ACHN (cell line): ENCODE measurements around the gene FCHSD2.
A peak's percentile ranks its signal among the peaks of the same experiment; 100 is the strongest.
"Not testable (repeated sequence)": the region's sequence is repeated elsewhere in the genome, so short reads cannot be mapped to it uniquely, and the experiment has no call there.

Experiments
- DNase-seq: peaks from one replicate; pipeline ENCODE4 v3.0.0-alpha.2; 2015
- in situ Hi-C: cut with HindIII; loops from 2 replicates; pipeline ENCODE4 v1.10.0; 2017; ENCODE audit warnings: low sequenced_read_pairs, low pct_ligation_motif_present, low pct_unique_long_range_greater_than_20kb

The FCHSD2 gene

DNA sequence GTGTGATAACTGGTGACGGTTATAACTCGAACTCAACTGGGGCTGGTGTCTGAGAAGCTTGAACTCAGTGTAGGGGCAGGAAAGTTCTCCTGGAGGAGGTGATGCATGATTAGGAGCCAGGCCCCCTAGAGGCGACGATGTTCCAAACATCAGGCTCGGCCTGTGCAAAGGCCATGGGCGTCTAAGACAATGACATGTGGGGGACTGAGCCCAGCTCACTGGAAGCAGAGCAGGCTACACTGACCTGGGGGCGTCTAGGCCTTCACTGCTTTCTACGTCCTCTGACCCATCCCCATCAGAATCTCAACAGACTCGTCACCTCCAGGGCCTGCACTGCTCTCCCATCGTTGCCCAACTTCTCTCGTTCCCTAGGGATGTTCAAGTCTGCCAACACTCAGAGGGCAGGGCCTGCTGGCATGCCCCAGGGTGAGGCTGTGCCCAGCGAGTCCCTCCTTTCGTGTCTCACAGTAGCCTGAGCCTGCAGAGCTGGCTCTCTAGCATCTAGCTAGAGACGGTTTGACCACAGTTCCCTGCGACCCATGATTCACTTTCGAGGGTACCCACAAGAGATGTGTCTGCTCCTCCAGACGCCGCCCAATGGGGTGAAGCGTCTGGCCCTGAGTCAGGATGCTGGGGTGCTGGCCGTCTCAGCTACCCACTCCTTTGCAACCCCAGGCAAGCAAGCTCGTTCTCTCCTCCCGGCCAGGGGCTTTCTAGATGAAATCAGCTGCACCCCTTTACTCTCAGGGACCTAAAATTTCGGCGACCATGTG lies 329.0 kb downstream of the FCHSD2 start:
- in situ Hi-C loops: loop anchor here (10.0 kb wide), 1 partner anchor 58 kb away; the partner anchor contains the start of gene ARAP1
- peak; percentile 60 for DNase-seq

DNA sequence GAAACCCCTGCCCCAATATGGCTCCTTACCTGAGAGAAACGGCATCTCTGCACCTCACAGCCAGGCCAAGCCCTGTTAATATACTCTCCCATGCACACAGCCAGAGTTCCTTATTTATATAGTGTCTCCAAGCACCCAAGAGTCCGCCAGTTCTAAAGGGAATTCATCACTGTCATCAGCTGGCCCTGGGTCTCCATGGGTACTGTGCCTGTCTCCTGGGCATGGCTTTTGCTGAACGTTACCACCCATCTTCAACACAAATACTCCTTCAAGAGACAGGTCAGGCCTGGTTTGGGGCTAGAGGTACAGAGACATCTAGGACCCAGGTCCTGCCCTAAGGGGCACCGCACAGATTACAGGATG lies 329.5 kb downstream of the FCHSD2 start:
- in situ Hi-C loops: loop anchor here (10.0 kb wide), 1 partner anchor 58 kb away; the partner anchor contains the start of gene ARAP1
- DNase-seq: no peak

DNA sequence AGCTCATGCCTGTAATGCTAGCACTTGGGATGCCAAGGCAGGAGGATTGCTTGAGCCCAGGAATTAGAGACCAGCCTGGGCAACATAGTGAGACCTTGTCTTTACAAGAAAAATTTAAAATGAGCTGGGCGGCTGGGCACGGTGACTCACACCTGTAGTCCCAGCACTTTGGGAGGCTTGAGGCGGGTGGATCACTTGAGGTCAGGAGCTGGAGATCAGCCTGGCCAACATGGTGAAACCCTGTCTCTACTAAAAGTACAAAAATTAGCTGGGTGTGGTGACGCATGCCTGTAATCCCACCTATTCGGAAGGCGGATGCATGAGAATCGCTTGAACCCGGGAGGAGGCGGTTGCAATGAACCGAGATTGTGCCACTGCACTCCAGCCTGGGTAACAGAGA lies 330.4 kb downstream of the FCHSD2 start:
- in situ Hi-C loops: loop anchor here (10.0 kb wide), 1 partner anchor 57 kb away; the partner anchor contains the start of gene ARAP1
- DNase-seq: not testable (repeated sequence)

DNA sequence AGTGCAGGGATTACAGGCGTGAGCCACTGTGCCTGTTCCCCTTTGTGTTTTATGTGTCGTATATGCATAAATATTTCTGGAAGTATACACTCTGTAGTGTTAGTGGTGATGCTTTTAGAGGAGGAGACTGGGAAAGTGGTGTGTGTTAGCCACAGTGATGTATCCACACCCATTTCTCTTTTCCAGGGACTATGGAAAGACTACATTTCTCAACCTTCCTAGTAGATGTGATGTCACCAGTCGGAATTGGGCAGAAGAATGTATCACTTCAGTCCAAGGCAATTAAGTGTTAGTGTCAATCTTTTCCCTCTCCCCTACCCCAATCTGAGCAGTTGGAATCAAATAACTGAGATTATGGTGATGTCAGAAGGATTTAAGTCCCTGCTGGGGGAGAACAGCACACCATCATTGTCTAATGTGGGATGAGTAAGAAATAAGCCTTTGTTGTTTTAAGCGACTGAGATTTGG lies 333.8 kb downstream of the FCHSD2 start:
- in situ Hi-C loops: no loop called here
- DNase-seq: no peak

DNA sequence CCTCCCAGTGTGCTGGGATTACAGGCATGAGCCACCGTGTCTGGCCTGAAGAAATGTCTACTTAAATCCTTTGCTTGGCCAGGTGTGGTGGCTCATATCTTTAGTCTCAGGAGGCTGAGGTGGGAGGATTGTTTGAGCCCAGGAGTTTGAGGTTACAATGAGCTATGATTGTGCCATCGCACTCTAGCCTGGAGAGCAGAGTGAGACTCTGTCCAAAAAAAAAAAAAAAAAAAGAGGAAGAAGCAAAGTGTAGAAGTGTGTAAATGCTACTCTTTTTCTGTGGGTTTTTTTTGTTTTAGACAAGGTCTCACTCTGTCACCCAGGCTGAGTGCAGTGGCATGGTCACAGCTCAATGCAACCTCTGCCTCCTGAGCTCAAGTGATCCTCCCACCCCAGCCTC lies 334.3 kb downstream of the FCHSD2 start:
- DNase-seq: no peak
- in situ Hi-C loops: no loop called here

DNA sequence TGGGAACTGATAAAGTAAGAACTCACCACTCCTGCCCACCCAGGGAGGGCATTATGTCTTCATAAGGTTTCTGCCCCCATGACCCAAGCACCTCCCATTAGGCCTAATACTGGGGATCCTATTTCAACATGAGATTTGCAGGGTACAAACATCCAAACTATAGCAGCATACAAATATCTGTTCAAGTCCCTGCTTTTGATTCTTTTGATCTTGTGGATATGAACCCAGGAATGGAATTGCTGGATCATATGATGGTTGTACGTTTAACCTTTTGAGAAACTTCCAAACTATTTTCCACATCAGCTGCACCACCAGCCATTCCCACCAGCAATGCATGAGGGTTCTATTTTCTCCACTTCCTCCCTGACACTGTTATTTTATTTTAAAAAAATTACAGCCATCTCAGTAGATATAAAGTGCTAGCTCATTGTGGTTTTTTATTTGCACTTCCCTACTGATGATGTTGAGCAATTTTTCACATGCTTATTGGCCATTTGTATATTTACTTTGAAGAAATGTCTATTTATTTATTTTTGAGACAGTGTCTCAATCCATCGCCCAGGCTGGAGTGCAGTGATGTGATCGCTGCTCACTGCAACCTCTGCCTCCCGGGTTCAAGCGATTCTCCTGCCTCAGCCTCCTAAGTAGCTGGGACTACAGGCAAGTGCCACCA lies 335.0 kb downstream of the FCHSD2 start:
- DNase-seq: no peak
- in situ Hi-C loops: no loop called here

DNA sequence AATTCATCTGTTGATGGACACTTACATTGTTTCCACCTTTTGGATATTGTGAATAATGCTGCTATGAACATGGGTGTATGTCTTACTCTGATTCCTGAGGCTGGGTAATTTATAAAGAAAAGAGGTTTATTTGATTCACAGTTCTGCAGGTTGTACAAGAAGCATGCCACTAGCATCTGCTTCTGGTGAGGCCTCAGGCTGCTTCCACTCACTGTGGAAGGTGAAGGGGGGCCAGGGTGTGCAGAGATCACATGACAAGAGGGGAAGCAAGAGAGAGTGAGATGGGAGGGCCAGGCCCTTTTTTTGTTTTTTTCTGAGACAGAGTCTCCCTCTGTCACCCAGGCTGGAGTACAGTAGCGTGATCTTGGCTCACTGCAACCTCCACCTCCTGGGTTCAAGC lies 335.7 kb downstream of the FCHSD2 start:
- DNase-seq, in situ Hi-C loops: not testable (repeated sequence)

DNA sequence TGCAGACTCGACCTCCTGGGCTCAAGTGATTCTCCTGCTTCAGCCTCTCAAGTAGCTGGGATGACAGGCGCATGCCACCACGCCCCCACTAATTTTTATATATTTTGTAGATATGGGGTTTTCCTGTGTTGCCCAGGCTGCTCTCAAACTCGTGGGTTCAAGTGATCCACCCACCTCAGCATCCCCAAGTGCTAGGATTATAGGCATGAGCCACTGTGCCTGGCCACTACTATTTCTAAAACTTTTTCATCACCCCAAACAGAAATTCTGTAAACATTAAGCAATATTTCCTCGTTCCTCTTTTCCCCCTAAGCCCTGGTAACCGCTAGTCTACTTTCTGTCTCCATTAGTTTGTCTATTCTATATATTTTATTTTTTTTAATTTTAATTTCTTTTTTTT lies 336.9 kb downstream of the FCHSD2 start:
- DNase-seq: no peak
- in situ Hi-C loops: no loop called here

DNA sequence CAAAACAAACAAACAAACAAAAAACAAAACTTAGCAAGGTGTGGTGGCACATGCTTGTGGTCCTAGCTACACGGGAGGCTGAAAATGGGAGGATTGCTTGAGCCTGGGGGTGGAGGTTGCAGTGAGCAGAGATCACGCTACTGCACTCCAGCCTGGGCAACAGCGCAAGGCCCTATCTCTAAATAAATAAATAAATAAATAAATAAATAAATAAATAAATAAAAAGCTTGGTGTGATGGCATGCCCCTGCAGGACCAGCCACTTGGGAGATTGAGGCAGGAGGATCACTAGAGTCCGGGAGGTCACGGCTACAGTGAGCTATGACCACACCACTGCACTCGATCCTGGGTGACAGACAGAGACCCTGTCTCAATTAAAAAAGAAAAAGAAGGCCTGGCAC lies 339.3 kb downstream of the FCHSD2 start:
- in situ Hi-C loops: no loop called here
- no peak for DNase-seq

DNA sequence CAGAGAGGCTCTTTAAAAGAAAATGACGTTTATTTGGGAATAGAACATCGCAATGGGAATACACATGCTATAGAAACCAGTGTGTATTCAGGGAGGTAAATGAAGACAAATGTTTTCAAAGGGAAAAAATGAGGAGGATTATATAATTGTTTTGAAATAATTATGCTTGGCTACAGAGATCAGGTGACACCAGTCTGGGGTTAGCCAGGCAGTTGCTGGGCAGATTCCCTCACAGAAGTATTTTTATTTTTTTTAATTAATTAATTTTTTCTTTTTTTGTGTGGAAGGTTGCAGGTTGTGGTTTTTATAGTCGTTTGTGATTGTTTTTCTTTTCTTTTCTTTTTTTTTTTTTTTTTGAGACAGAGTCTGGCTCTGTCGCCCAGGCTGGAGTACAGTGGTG lies 342.7 kb downstream of the FCHSD2 start:
- in situ Hi-C loops: no loop called here
- DNase-seq: no peak

DNA sequence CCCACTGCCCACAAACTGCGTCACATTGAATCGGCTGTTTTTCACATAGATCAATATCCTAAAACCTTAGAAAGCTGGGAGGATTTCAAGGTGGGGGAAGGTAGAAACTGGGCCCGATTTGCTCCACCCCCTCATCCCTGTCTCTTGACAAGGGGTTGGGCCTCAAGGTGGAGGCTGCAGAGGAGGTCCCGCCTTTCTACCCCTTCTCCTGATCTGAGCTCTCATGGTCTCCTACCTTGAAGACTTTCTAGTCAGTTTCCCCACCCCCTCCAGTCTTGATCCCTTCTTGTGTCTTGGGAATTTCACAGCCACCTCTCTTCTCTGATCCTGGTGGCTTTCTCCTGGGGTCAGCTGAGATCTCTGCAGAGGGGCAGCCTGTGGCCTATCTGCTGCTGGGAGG lies 343.8 kb downstream of the FCHSD2 start:
- DNase-seq: no peak
- in situ Hi-C loops: no loop called here

DNA sequence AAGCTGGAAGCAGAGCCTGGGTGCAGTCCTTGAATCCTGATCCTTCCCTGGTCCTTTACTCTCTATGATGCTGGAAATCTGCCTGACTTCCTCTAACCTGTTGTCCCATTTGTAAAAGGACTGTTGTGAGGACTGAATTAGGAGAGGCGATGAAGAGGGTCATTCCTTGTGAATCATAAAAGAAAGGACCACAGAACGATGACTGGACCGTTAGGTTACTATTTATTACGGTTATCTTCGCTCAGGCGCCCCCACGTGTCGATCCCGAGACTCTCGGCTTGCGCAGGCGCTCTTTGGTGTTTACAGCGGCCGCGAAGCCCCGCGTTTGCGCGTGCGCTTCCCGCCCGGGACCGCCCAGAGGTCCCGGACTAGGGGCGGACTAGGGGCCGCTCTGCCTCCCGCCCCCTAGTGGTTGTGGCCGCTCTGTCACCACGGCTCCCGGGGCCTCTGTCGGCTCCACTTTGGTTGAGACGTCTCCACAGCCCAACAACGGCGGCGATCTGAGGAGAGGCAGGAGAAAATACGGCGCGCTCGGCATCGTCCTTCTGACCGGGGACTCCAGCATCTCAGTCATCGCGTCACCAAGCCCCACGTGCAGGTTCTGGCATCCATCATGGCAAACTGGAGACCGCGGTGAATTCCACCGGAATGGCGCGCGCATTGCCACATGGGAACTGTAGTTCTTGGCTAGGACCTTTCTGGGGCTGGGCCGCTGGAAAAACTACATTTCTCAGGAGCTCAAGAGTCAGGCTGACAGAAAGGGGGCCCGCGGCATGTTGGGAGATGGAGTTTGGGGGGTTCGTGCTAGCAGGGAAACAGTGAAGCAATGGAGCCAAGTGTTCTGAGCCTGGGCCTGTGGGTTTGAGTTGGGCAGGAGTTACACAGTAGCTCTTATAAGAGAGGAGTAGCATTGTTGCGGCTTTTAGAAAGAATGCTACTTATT lies 348.4 kb downstream of the FCHSD2 start, which contains the start of gene STARD10:
TSS of gene STARD10 (minus strand) at position 623 of the 943 bp plus-strand sequence. CDS start 12,866 bp downstream, outside the sequence.
- in situ Hi-C loops: no loop called here
- DNase-seq: peak; percentile 93

DNA sequence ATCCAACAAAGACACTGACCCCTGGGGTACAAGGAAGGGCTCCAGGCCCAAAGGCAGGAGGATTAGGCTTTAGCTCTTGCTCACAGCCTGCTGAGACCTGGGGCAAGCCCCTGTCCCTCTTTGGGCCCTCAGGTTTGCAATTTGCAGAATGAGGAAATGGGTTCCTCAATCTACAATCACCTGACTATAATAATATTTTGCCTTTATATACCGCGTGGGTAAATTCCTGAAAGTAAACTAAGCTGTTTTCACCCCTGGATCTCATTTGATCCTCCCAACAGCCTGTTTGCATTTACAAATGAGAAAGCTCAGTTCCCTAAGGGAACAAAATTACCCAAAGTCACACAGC lies 349.1 kb downstream of the FCHSD2 start:
- in situ Hi-C loops: no loop called here
- no peak for DNase-seq

DNA sequence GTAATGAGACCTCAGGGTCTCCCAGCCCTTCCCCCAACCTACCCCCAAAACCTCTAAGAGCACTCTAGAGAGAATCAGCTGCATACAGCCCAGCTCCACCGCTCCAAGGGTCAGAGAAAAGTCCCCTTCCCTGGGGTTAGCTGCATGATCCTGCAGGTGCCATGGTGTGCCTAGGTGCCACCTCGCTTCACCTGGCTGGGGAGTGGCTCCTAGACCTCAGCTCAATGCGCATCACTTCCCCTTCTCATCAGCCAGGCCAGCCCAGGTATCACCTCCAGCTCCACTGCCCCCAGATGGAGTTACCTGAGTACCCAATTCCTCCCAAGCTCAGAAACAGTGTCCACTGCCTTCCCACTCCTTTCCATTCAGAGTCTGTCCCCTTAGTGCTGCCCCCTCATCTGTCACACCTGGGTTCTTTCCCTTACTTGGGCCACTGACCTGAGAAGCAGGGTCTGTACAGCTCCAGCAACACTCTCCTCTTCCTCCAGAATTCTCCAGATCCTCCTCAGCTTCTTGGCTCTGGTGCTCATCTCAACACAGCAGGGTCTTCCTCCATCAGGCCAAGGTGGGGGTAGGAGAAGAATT lies 349.6 kb downstream of the FCHSD2 start:
- in situ Hi-C loops: no loop called here

DNA sequence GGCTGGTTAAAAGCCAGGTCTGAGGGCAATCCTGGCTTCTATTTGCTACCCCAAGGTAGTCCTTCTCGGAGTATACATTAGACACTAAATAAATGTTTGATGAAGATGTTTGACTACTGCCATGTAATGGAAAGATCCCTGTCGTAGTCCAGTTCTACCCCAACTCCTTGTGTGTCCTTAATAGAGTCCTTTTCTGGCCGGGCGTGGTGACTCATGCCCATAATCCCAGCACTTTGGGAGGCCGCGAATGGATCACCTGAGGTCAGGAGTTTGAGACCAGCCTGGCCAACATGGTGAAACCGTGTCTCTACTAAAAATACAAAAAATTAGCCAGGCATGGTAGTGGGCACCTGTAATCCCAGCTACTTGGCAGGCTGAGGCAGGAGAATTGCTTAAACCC lies 350.9 kb downstream of the FCHSD2 start:
- in situ Hi-C loops, DNase-seq: not testable (repeated sequence)

More for the DNA sequence above, 349.6 kb downstream of the FCHSD2 start:
- DNase-seq: no peak

DNA sequence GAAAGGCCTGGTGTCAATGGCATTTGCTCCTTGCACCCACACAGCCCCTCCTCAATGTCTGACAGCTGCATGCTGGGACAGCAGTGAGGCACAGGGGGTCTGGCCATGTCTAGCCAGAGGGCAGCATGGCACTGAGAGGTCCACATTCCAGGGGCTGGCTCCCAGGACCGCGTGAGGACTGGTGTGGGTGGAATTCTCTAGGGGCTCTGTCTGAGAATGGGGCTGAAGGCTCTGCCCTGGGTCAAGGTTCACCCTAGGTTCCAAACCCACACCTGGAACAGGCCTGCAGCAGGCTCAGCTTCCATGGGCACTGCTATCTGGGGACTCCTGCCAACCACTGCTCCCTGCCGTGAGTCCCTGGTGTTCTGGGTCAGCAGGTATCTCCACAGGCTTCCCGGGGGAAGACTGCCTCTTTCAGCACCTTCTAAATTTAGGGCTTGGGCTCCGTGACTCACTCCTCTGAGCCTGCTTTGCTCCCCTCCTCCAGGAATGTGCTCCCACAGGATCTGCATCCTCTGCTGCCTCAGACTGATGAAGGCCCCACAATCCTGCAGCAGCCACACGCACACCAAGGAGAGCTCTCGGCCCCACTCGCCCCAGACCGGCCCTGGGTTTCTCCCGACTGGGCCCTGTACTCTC lies 352.5 kb downstream of the FCHSD2 start:
- DNase-seq: no peak
- in situ Hi-C loops: no loop called here

DNA sequence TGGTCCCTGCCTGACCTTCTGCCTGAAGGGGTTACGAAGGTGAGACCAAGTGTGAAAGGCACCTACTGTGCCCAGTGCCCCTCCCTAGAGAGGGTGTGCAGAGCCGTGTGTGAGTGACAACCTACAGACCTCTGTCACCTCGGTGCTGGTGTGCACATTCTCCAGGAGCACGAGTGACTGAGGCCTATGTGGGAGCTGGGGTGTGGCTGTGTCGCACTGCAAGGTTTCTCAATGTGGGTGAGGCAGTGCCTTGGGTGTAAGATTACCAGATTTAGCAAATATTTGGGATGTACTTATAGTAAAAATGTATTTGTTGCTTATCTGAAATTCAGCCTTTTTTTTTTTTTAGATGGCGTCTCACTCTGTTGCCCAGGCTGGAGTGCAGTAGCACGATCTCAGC lies 353.9 kb downstream of the FCHSD2 start:
- DNase-seq: no peak
- in situ Hi-C loops: no loop called here
